Transverse colon (tissue), 3 donors: Measurements from ENCODE around the gene CNTNAP2.

Experiments
- CTCF ChIP-seq, 5 experiments: fragments of 200-600 bp in 3 of 5; fragments of 450-650 bp in 2 of 5; sonication (generic) in 3 of 5; IDR thresholded peaks; 1 replicate in 2 of 5; 2 replicates in 3 of 5; pipeline ENCODE4 v1.5.1; 2016 to 2017; ENCODE audit warnings: antibody characterized with exemption in 5 of 5, inconsistent platforms in 3 of 5, mild to moderate bottlenecking in 2 of 5, moderate library complexity in 1 of 5
- POLR2A ChIP-seq: fragments of 450-650 bp; IDR thresholded peaks from one replicate; pipeline ENCODE4 v1.6.1; 2016; ENCODE audit warnings: antibody characterized with exemption, mild to moderate bottlenecking, moderate library complexity

- no peak for TF ChIP-seq CTCF (IDR thresholded peaks at IDR 0.05)
- TF ChIP-seq POLR2A, result no peak
Observed at GRCh38 chr7:146129296-146129695, 12.7 kb downstream of the CNTNAP2 start.
